Ishikawa (cell line): ENCODE results near the gene DNMT3B.

Experiments used
- CEBPB ChIP-seq: IDR thresholded peaks from 2 replicates; pipeline ENCODE4 v1.6.1; 2012
- CREB1 ChIP-seq: IDR thresholded peaks from 2 replicates; pipeline ENCODE4 v1.6.1; 2012; ENCODE audit warnings: low read depth
- EGR1 ChIP-seq: IDR thresholded peaks from 2 replicates; pipeline ENCODE4 v1.6.1; 2012
- EP300 ChIP-seq: IDR thresholded peaks from 2 replicates; pipeline ENCODE4 v1.6.1; 2012; ENCODE audit warnings: borderline replicate concordance
- FOXM1 ChIP-seq: IDR thresholded peaks from 2 replicates; pipeline ENCODE4 v1.6.1; 2012; ENCODE audit warnings: low read depth, borderline replicate concordance
- NFIC ChIP-seq: IDR thresholded peaks from 2 replicates; pipeline ENCODE4 v1.6.1; 2012
- RAD21 ChIP-seq: IDR thresholded peaks from 2 replicates; pipeline ENCODE4 v1.6.1; 2012; ENCODE audit warnings: low read depth
- TAF1 ChIP-seq: IDR thresholded peaks from 2 replicates; pipeline ENCODE4 v1.6.1; 2012; ENCODE audit warnings: low read depth, mild to moderate bottlenecking
- TCF12 ChIP-seq: IDR thresholded peaks from 2 replicates; pipeline ENCODE4 v1.6.1; 2012; ENCODE audit warnings: low read depth
- TEAD4 ChIP-seq: IDR thresholded peaks from 2 replicates; pipeline ENCODE4 v1.6.1; 2012
- YY1 ChIP-seq: IDR thresholded peaks from 2 replicates; pipeline ENCODE4 v1.6.1; 2012; ENCODE audit warnings: low read depth
- ZBTB7A ChIP-seq: IDR thresholded peaks from 2 replicates; pipeline ENCODE4 v1.6.1; 2012; ENCODE audit warnings: low read depth
- TF ChIP-seq, protein P1 (sequence below): IDR thresholded peaks from 2 replicates; pipeline ENCODE4 v1.6.1; 2012
- TF ChIP-seq, protein P2 (sequence below): IDR thresholded peaks from 2 replicates; pipeline ENCODE4 v1.6.1; 2012; ENCODE audit warnings: low read depth, mild to moderate bottlenecking
- TF ChIP-seq, protein P3 (sequence below): IDR thresholded peaks from 2 replicates; pipeline ENCODE4 v1.6.1; 2012

Gene DNMT3B

DNA sequence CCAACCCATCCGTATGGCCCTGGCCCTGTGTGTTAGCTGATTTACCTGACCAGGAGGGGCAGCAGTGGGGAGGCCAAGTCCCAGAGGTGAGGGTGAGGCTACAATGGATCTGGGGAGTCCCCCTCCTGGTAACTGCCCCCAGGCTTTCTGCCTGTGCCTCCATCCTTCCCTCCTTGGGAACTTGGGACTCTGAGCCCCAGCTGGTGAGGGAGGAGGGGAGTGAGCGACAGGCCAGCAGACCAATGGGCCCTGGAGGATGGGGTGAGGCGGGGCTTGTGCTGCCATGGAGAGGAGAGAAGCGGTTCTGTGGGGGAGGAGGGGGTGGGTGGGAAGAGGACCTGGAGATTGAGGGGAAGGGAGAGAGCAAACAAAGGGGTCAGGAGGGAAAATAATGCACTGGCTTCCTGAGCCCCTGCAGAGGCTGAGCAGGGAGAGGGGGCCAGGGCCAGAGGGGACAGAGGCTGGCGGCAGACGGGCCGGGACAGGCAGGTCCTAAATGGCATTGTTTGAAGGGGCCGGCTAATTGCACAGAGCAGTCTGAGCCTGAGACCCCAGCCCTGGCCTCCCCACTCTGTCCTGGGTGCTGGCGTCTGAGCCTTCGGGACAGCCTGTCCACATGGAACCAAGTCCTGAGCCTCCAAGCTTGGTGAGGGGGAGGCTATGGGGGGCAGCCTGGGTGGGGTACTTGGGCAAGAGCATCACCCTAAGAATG lies 17.5 kb downstream of the DNMT3B start:
- TF ChIP-seq TAF1 = no peak
- TF ChIP-seq NFIC = no peak
- no peak for TF ChIP-seq ZBTB7A
- no peak for TF ChIP-seq EP300
- TF ChIP-seq YY1 = no peak
- TF ChIP-seq TEAD4 = no peak
- no peak for TF ChIP-seq RAD21
- no peak for TF ChIP-seq CREB1
- no peak for TF ChIP-seq FOXM1
- TF ChIP-seq TCF12 = no peak

DNA sequence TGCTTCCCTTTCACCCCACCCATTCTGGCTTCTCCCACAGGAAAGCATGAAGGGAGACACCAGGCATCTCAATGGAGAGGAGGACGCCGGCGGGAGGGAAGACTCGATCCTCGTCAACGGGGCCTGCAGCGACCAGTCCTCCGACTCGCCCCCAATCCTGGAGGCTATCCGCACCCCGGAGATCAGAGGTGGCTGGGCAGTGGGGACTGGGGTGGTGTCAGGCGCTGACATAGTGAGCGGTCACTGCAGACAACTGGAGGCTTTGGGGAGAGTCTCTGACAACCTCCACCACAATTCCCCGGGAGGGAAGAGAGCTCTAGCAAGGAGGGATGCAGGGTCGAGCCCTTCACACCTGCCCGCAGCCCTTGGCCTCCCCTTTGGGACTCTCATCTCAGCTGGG lies 18.1 kb downstream of the DNMT3B start:
- no peak for TF ChIP-seq EGR1
- no peak for TF ChIP-seq NFIC
- TF ChIP-seq ZBTB7A = no peak
- TF ChIP-seq, protein P1, sequence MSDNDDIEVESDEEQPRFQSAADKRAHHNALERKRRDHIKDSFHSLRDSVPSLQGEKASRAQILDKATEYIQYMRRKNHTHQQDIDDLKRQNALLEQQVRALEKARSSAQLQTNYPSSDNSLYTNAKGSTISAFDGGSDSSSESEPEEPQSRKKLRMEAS = no peak

DNA sequence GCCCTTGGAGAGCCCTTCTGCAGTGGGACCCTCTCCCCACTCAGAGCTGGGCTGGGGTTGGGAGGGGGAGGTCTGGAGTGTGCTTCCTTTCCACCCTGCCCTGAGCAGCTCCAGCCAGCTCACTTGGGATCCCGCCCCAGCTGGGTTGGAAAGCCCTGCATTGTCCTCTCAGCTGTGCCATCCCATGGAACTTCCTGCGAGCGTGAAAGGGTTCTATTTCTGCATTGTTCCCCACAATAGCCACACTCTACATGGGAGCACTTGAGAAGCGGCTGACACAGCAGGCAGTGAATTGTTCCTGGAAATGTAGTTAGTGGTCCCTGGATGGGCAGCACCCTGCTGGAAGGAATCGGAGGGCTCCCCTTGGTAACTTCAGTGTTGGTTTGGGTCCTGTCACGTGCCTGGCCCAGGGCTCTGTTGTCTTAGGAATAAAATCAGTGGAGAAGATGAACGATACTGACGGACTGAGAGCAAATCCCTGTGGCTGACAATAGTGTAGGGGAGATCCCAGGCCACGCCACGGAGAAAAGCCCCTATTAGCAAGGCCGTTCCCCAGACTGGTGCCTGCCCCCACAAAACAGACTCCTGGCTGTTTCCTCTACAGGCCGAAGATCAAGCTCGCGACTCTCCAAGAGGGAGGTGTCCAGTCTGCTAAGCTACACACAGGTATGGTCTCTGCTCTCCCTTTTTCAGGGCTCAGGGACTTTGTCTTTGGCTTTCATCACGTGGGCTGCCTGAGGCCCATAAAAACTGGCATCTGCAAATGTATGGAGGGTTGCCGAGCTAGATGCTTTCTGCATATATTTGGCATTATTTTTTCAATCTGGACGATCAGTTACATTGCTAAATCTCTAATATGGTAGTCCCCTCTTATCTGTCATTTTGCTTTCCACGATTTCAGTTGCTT lies 18.8 kb downstream of the DNMT3B start:
- TF ChIP-seq, protein P1 = no peak
- no peak for TF ChIP-seq TEAD4
- TF ChIP-seq, protein P2, sequence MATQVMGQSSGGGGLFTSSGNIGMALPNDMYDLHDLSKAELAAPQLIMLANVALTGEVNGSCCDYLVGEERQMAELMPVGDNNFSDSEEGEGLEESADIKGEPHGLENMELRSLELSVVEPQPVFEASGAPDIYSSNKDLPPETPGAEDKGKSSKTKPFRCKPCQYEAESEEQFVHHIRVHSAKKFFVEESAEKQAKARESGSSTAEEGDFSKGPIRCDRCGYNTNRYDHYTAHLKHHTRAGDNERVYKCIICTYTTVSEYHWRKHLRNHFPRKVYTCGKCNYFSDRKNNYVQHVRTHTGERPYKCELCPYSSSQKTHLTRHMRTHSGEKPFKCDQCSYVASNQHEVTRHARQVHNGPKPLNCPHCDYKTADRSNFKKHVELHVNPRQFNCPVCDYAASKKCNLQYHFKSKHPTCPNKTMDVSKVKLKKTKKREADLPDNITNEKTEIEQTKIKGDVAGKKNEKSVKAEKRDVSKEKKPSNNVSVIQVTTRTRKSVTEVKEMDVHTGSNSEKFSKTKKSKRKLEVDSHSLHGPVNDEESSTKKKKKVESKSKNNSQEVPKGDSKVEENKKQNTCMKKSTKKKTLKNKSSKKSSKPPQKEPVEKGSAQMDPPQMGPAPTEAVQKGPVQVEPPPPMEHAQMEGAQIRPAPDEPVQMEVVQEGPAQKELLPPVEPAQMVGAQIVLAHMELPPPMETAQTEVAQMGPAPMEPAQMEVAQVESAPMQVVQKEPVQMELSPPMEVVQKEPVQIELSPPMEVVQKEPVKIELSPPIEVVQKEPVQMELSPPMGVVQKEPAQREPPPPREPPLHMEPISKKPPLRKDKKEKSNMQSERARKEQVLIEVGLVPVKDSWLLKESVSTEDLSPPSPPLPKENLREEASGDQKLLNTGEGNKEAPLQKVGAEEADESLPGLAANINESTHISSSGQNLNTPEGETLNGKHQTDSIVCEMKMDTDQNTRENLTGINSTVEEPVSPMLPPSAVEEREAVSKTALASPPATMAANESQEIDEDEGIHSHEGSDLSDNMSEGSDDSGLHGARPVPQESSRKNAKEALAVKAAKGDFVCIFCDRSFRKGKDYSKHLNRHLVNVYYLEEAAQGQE = no peak
- TF ChIP-seq CREB1 = no peak
- no peak for TF ChIP-seq ZBTB7A
- no peak for TF ChIP-seq TCF12
- TF ChIP-seq, protein P3, sequence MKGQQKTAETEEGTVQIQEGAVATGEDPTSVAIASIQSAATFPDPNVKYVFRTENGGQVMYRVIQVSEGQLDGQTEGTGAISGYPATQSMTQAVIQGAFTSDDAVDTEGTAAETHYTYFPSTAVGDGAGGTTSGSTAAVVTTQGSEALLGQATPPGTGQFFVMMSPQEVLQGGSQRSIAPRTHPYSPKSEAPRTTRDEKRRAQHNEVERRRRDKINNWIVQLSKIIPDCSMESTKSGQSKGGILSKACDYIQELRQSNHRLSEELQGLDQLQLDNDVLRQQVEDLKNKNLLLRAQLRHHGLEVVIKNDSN = no peak
- no peak for TF ChIP-seq EP300
- no peak for TF ChIP-seq RAD21
- TF ChIP-seq EGR1 = no peak
- no peak for TF ChIP-seq FOXM1
- no peak for TF ChIP-seq YY1
- TF ChIP-seq TAF1 = no peak

DNA sequence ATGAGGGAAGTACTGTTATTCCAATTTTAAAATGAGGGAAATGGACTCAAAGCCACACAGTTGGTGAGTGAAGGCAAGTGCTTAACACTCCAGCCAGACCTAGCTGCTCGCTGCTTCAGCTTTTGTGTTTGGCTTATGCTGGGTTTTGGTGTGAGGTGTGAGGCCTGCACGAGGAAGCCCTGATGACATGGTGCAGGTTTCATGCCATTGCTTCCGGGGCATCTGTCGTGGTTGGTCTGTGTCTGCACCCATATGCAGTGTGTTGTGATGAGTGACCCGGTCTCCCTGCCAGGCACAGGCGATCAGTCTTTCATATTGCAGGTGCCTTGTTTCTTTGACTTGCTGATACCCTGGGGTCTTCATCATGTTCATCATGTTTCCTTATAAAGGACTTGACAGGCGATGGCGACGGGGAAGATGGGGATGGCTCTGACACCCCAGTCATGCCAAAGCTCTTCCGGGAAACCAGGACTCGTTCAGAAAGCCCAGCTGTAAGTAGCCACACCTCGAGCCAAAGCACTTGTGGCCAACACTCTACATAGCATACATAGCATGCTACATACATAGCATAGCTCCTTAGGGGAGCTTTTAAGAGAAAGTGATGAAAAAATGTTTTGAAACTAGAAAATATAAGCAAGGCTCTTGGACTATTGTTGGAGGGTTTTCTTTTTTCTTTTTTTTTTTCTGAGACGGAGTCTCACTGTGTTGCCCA lies 22.3 kb downstream of the DNMT3B start:
- TF ChIP-seq TEAD4 (no peak), NFIC (no peak), YY1 (no peak), EGR1 (no peak), TCF12 (no peak), RAD21 (no peak), CREB1 (no peak), ZBTB7A (no peak), EP300 (no peak), TAF1 (no peak), FOXM1 (no peak), CEBPB (no peak)
- TF ChIP-seq, protein P2 = no peak
- TF ChIP-seq, protein P3 = no peak
- TF ChIP-seq, protein P1 = no peak
